H1 (cell line): ENCODE results near the gene TIMMDC1. TPM values are rescaled to one million over a fixed set of nuclear protein-coding genes. Genes with fewer than 3 reads are reported as not detected.

Experiments
- CTCF ChIA-PET: fragments of 300-600 bp; sonication (Branson Sonifier 250); formaldehyde crosslinking; loops from one replicate; lab custom pipeline; 2021; ENCODE audit not compliant: partially characterized antibody; lab: Charles Lee
- POLR2A ChIA-PET: fragments of 300-600 bp; sonication (Branson Sonifier 250); formaldehyde crosslinking; loops from one replicate; lab custom pipeline; 2021; ENCODE audit warnings: inconsistent platforms; ENCODE audit not compliant: partially characterized antibody; lab: Charles Lee
- DNase-seq, 2 experiments: peaks; one replicate each; pipeline versions ENCODE4 v3.0.0 to v3.0.0-alpha.2; 2010 to 2022; ENCODE audit warnings: low spot score in 2 of 2, low read depth in 1 of 2, mixed read lengths in 1 of 2
- FAIRE-seq: peaks from 2 replicates; lab custom pipeline; 2011; peaks lifted over from hg19 to GRCh38; lab: Jason Lieb, UNC
- H2AFZ ChIP-seq: 2 replicates; pipeline ENCODE4 v1.8.1; 2012; ENCODE audit warnings: low read length, inconsistent platforms
- H2AK5ac ChIP-seq: 2 replicates; pipeline ENCODE4 v1.6.1; 2013; ENCODE audit warnings: low read depth, low read length
- H2BK120ac ChIP-seq: replicated peaks from 2 replicates; pipeline ENCODE3; 2013; ENCODE audit warnings: low read depth, low read length, inconsistent platforms
- H2BK12ac ChIP-seq: 2 replicates; pipeline ENCODE4 v1.6.1; 2013; ENCODE audit warnings: low read depth, low read length
- H2BK15ac ChIP-seq: 2 replicates; pipeline ENCODE4 v1.6.1; 2013; ENCODE audit warnings: low read length
- H2BK20ac ChIP-seq: 2 replicates; pipeline ENCODE4 v1.6.1; 2013; ENCODE audit warnings: low read length
- H2BK5ac ChIP-seq: 2 replicates; pipeline ENCODE4 v1.6.1; 2013; ENCODE audit warnings: low read depth, low read length
- H3K14ac ChIP-seq: 2 replicates; pipeline ENCODE4 v1.6.1; 2013; ENCODE audit warnings: inconsistent platforms; ENCODE audit not compliant: insufficient read length
- H3K18ac ChIP-seq: 2 replicates; pipeline ENCODE4 v1.6.1; 2013; ENCODE audit warnings: low read length; ENCODE audit errors: extremely low read depth
- H3K23ac ChIP-seq: 2 replicates; pipeline ENCODE4 v1.6.1; 2013; ENCODE audit warnings: inconsistent platforms; ENCODE audit not compliant: insufficient read length
- H3K23me2 ChIP-seq: 2 replicates; pipeline ENCODE4 v1.6.1; 2013; ENCODE audit warnings: low read depth, low read length
- H3K27ac ChIP-seq: 2 replicates; pipeline ENCODE4 v1.6.1; 2011; ENCODE audit warnings: low read depth, low read length, inconsistent platforms
- H3K27me3 ChIP-seq, 4 experiments: replicated peaks in 1 of 4; 1 replicate in 1 of 4; 2 replicates in 3 of 4; pipeline versions ENCODE4 v1.6.1 to v1.8.1; 2011 to 2013; ENCODE audit warnings: low read length in 3 of 4, mild to moderate bottlenecking in 3 of 4, inconsistent platforms in 2 of 4, mixed read lengths in 2 of 4, moderate library complexity in 1 of 4; ENCODE audit not compliant: control insufficient read depth in 3 of 4, insufficient read depth in 3 of 4; ENCODE audit errors: extremely low read depth in 1 of 4
- H3K36me3 ChIP-seq, 4 experiments: 2 replicates each; pipeline versions ENCODE4 v1.6.1 to v1.8.1; 2011 to 2013; ENCODE audit warnings: mild to moderate bottlenecking in 4 of 4, low read length in 3 of 4, moderate library complexity in 2 of 4, control low read depth in 1 of 4, inconsistent platforms in 1 of 4; ENCODE audit not compliant: insufficient read depth in 4 of 4, control insufficient read depth in 2 of 4
- H3K4ac ChIP-seq: replicated peaks from 2 replicates; pipeline ENCODE3; 2013; ENCODE audit warnings: low read length, low read depth, mixed read lengths, inconsistent platforms; ENCODE audit not compliant: insufficient read length
- H3K4me1 ChIP-seq, 4 experiments: replicated peaks in 1 of 4; 1 replicate in 1 of 4; 2 replicates in 3 of 4; pipeline versions ENCODE4 v1.6.1 to v1.8.1; 2011 to 2013; ENCODE audit warnings: low read length in 3 of 4, inconsistent platforms in 2 of 4, mixed read lengths in 1 of 4; ENCODE audit not compliant: insufficient read depth in 4 of 4, control insufficient read depth in 3 of 4
- H3K4me2 ChIP-seq, 2 experiments: 2 replicates each; pipeline versions ENCODE4 v1.6.1 to v1.8.1; 2011 to 2013; ENCODE audit warnings: low read depth in 2 of 2, low read length in 2 of 2, control low read depth in 1 of 2, inconsistent platforms in 1 of 2, mild to moderate bottlenecking in 1 of 2; ENCODE audit not compliant: insufficient read depth in 1 of 2
- H3K4me3 ChIP-seq, 4 experiments: fragments of 200-600, 300-600 bp in 1 of 4; sonication (generic), shearing (Covaris generic), sonication (Bioruptor Twin) in 1 of 4; 2 replicates each; pipeline versions ENCODE4 v1.5.1 to v1.8.1; 2011 to 2016; ENCODE audit warnings: low read length in 4 of 4, low read depth in 3 of 4, control low read depth in 2 of 4, inconsistent platforms in 2 of 4, mild to moderate bottlenecking in 2 of 4, mixed read lengths in 1 of 4, moderate library complexity in 1 of 4; ENCODE audit not compliant: insufficient read depth in 2 of 4; ENCODE audit errors: extremely low read depth in 1 of 4
- H3K56ac ChIP-seq: replicated peaks from 2 replicates; pipeline ENCODE3; 2013; ENCODE audit warnings: low read depth, mild to moderate bottlenecking, mixed read lengths, low read length, inconsistent platforms; ENCODE audit not compliant: insufficient read length
- H3K79me1 ChIP-seq: 2 replicates; pipeline ENCODE4 v1.6.1; 2013; ENCODE audit warnings: low read depth, low read length, control low read depth
- H3K79me2 ChIP-seq, 2 experiments: 2 replicates each; pipeline versions ENCODE4 v1.6.1 to v1.8.1; 2012 to 2013; ENCODE audit warnings: low read length in 2 of 2, mild to moderate bottlenecking in 2 of 2, inconsistent platforms in 1 of 2; ENCODE audit not compliant: insufficient read depth in 2 of 2, control insufficient read depth in 1 of 2
- H3K9ac ChIP-seq, 4 experiments: replicated peaks in 1 of 4; 1 replicate in 1 of 4; 2 replicates in 3 of 4; pipeline versions ENCODE4 v1.6.1 to v1.8.1; 2011 to 2013; ENCODE audit warnings: low read depth in 3 of 4, low read length in 3 of 4, control low read depth in 2 of 4, mild to moderate bottlenecking in 2 of 4, moderate library complexity in 2 of 4, inconsistent platforms in 1 of 4; ENCODE audit errors: extremely low read depth in 1 of 4
- H3K9me3 ChIP-seq, 2 experiments: 2 replicates each; pipeline versions ENCODE4 v1.6.1 to v1.8.1; 2012 to 2013; ENCODE audit warnings: mild to moderate bottlenecking in 2 of 2, moderate library complexity in 2 of 2, control low read depth in 1 of 2, inconsistent platforms in 1 of 2, low read depth in 1 of 2, low read length in 1 of 2, mixed read lengths in 1 of 2; ENCODE audit not compliant: insufficient read depth in 2 of 2
- H4K20me1 ChIP-seq, 2 experiments: replicated peaks in 1 of 2; 2 replicates each; pipeline versions ENCODE3 to v1.8.1; 2011 to 2013; ENCODE audit warnings: inconsistent platforms in 2 of 2, low read length in 2 of 2, mild to moderate bottlenecking in 1 of 2; ENCODE audit not compliant: insufficient read depth in 2 of 2, control insufficient read depth in 1 of 2
- H4K5ac ChIP-seq: 2 replicates; pipeline ENCODE4 v1.6.1; 2013; ENCODE audit warnings: low read length, low read depth, mixed read lengths, inconsistent platforms; ENCODE audit not compliant: insufficient read length
- H4K8ac ChIP-seq: 2 replicates; pipeline ENCODE4 v1.8.0; 2013; ENCODE audit warnings: mild to moderate bottlenecking, moderate library complexity, low read length, inconsistent platforms; ENCODE audit not compliant: insufficient read depth; ENCODE audit errors: extremely low read depth
- H4K91ac ChIP-seq: replicated peaks from 2 replicates; pipeline ENCODE3; 2013; ENCODE audit warnings: low read length, mixed read lengths, inconsistent platforms; ENCODE audit not compliant: insufficient read length
- CBX5 ChIP-seq: fragments of 300-800, 300-1000 bp; sonication (generic); IDR thresholded peaks from 2 replicates; pipeline ENCODE4 v1.7.1; 2016; ENCODE audit warnings: antibody characterized with exemption, low read length, low read depth
- CHD2 ChIP-seq: IDR thresholded peaks from 2 replicates; pipeline ENCODE4 v1.6.1; 2012; ENCODE audit warnings: low read length, improper control_type of control experiment
- CREB1 ChIP-seq: IDR thresholded peaks from 2 replicates; pipeline ENCODE4 v1.6.1; 2012; ENCODE audit warnings: inconsistent platforms
- USF2 ChIP-seq: IDR thresholded peaks from 2 replicates; pipeline ENCODE4 v1.6.1; 2011; ENCODE audit warnings: low read length, improper control_type of control experiment
- WGBS, 2 experiments: shearing (Covaris generic) in 1 of 2; methylation state at CpG; one replicate each; pipeline versions ENCODE4 v1.1.6 to v1.1.7; 2013 to 2015; ENCODE audit warnings: low lambda C conversion rate in 2 of 2, mixed read lengths in 2 of 2, inconsistent platforms in 1 of 2, low coverage in 1 of 2, missing lambda C conversion rate in 1 of 2; ENCODE audit not compliant: insufficient replicate concordance in 2 of 2, insufficient coverage in 1 of 2, insufficient read length in 1 of 2; ENCODE audit errors: extremely low coverage in 1 of 2, missing lambda C conversion rate in 1 of 2; 5-methylcytosine and 5-hydroxymethylcytosine counted together
- polyA plus RNA-seq, 7 experiments: library from polyadenylated mRNA; depleted of rRNA in 3 of 7; stranded (reverse) in 5 of 7; unstranded in 2 of 7; fragments of >200 nt in 5 of 7; fragments of 200-250 nt in 2 of 7; gene quantifications; 1 replicate in 5 of 7; 2 replicates in 1 of 7; 4 replicates in 1 of 7; pipeline versions ENCODE4 v1.2.1 to v1.2.3, GENCODE V29; 2011 to 2013; ENCODE audit warnings: missing spikeins in 2 of 7, mixed read lengths in 2 of 7
- total RNA-seq: library from RNA; stranded (reverse); fragmentation: NEBNext Ultra II Directional; extraction: Animal tissue kit (Norgen Biotek cat#: 25700); gene quantifications from 2 replicates; pipeline ENCODE4 v1.2.1, GENCODE V29; 2021

The TIMMDC1 gene
- total and polyA plus RNA-seq, 2 of the 8 experiments (the other 6 are each of a cell fraction or from before 2014, with no cell fraction given), result 80.7 to 128 TPM

GRCh38 chr3:119531151-119531550, 32.8 kb downstream of the TIMMDC1 start:
- no peak for FAIRE-seq
- CTCF ChIA-PET, result interaction anchor here (1.4 to 2.1 kb wide), 2 partner anchors 29 to 150 kb away, joined by 6 to 7 read pairs; partner anchors contain the start of gene CD80

More at GRCh38 chr3:119531151-119531550, 32.8 kb downstream of the TIMMDC1 start:
- Histone ChIP-seq H3K27ac (no peak overlapping the region), H4K20me1 (no peaks in the 10 kb centered on the region), H3K56ac (no peak overlapping the region), H3K9ac (no peak overlapping the region), H2BK120ac (no peak overlapping the region), H2BK12ac (no peak overlapping the region), H3K9me3 (no peaks in the 10 kb centered on the region), H3K23me2 (no peaks in the 10 kb centered on the region), H3K14ac (no peak overlapping the region), H3K4me1 (no peaks in the 10 kb centered on the region), H3K23ac (no peak overlapping the region), H3K4me3 (no peak overlapping the region), H2AFZ (no peak overlapping the region), H3K18ac (no peak overlapping the region), H3K27me3 (no peaks in the 10 kb centered on the region), H3K4ac (no peak overlapping the region), H2BK5ac (no peak overlapping the region), H3K79me2 (no peaks in the 10 kb centered on the region), H4K8ac (no peak overlapping the region), H3K36me3 (no peaks in the 10 kb centered on the region), H3K4me2 (no peak overlapping the region), H3K79me1 (no peaks in the 10 kb centered on the region), H2BK15ac (no peak overlapping the region), H4K91ac (no peak overlapping the region), H2AK5ac (no peak overlapping the region), H4K5ac (no peak overlapping the region), H2BK20ac (no peak overlapping the region)
- TF ChIP-seq CBX5, result no peak
- TF ChIP-seq CREB1, result no peak
- TF ChIP-seq CHD2, result no peak
- TF ChIP-seq USF2, result no peak
- POLR2A ChIA-PET, result interaction anchor here (1.2 kb wide), 1 partner anchor 14 kb away, joined by 4 read pairs; no protein-coding TSS in a partner anchor
- 100% methylated on average over 4 of the region's 4 CpGs; no CpG with 5 or more reads in 1 of the 2 experiments for WGBS, 2 experiments
- no peak for DNase-seq
